Keratinocyte (primary cell): Measurements from ENCODE around the gene FGF12.

ENCODE experiments used
- CTCF ChIP-seq, 3 experiments: IDR thresholded peaks in 1 of 3; conservative IDR thresholded peaks in 1 of 3; optimal IDR thresholded peaks in 1 of 3; 2 replicates in 2 of 3; 3 replicates in 1 of 3; pipeline versions ENCODE3 to v1.5.1; 2011; ENCODE audit warnings: low read length in 3 of 3, mild to moderate bottlenecking in 3 of 3, moderate library complexity in 2 of 3, control low read depth in 1 of 3, inconsistent platforms in 1 of 3; ENCODE audit not compliant: insufficient read depth in 2 of 3; ENCODE audit errors: extremely low read depth in 1 of 3
- EZH2 ChIP-seq: IDR thresholded peaks from one replicate; pipeline ENCODE4 v1.6.1; 2012; ENCODE audit warnings: inconsistent platforms, mild to moderate bottlenecking, low read length, moderate library complexity

GRCh38 chr3:192223815-192224214, 503.5 kb downstream of the FGF12 start:
- TF ChIP-seq CTCF (optimal IDR thresholded peaks at IDR 0.05 in 1 of 3, IDR thresholded peaks at IDR 0.05 in 1 of 3, conservative IDR thresholded peaks at IDR 0.05 in 1 of 3; ENCODE audit: extremely low read depth in 1 of 3, insufficient read depth in 2 of 3, low read length in 3 of 3) (no peak), EZH2 (no peak)
